SK-N-SH treated with all-trans-retinoic acid at 6 μM for 48 hours (cell line): ENCODE results near the gene VCL.

Experiments used
- ATAC-seq: fragments of 200-7000 bp; cut with Tn5 transposase; 3 replicates; pipeline ENCODE4 v1.9.1; 2020; ENCODE audit warnings: mild to moderate bottlenecking, moderate library complexity
- ARNTL ChIP-seq: fragments of 450-650 bp; formaldehyde crosslinking; IDR thresholded peaks from 2 replicates; pipeline ENCODE4 v1.5.0; 2020; ENCODE audit warnings: low read depth, mild to moderate bottlenecking, moderate library complexity, borderline replicate concordance
- BACH2 ChIP-seq: fragments of 250-450 bp; sonication (Bioruptor Pico); IDR thresholded peaks from 2 replicates; pipeline ENCODE4 v1.9.0; 2021; ENCODE audit warnings: mild to moderate bottlenecking, borderline replicate concordance
- CSDC2 ChIP-seq: fragments of 250-450 bp; sonication (Bioruptor Pico); IDR thresholded peaks from 2 replicates; pipeline ENCODE4 v1.5.0; 2020; ENCODE audit warnings: mild to moderate bottlenecking, moderate library complexity
- CSRNP3 ChIP-seq: fragments of 250-450 bp; sonication (Bioruptor Pico); IDR thresholded peaks from 2 replicates; pipeline ENCODE4 v1.5.1; 2021; ENCODE audit warnings: mild to moderate bottlenecking, moderate library complexity
- ESRRG ChIP-seq: fragments of 250-450 bp; sonication (Bioruptor Pico); IDR thresholded peaks from 2 replicates; pipeline ENCODE4 v1.6.1; 2021; ENCODE audit warnings: mild to moderate bottlenecking
- GLIS3 ChIP-seq: fragments of 250-450 bp; sonication (Bioruptor Pico); IDR thresholded peaks from 2 replicates; pipeline ENCODE4 v1.5.0; 2020; ENCODE audit warnings: mild to moderate bottlenecking, moderate library complexity
- OSR1 ChIP-seq: fragments of 250-450 bp; sonication (Bioruptor Pico); IDR thresholded peaks from 2 replicates; pipeline ENCODE4 v1.8.0; 2022; ENCODE audit warnings: moderate library complexity, mild to moderate bottlenecking, inconsistent platforms
- PPARA ChIP-seq: fragments of 250-450 bp; sonication (Bioruptor Pico); IDR thresholded peaks from 2 replicates; pipeline ENCODE4 v1.5.0; 2020; ENCODE audit warnings: mild to moderate bottlenecking, borderline replicate concordance
- RARB ChIP-seq: fragments of 250-450 bp; sonication (Bioruptor Pico); IDR thresholded peaks from 2 replicates; pipeline ENCODE4 v1.8.0; 2021; ENCODE audit warnings: mild to moderate bottlenecking, moderate library complexity
- SNAI2 ChIP-seq: fragments of 250-450 bp; sonication (Bioruptor Pico); IDR thresholded peaks from 2 replicates; pipeline ENCODE4 v1.5.0; 2020; ENCODE audit warnings: mild to moderate bottlenecking, moderate library complexity
- TCF4 ChIP-seq: fragments of 250-450 bp; sonication (Bioruptor Pico); IDR thresholded peaks from 2 replicates; pipeline ENCODE4 v1.8.0; 2021; ENCODE audit warnings: mild to moderate bottlenecking, moderate library complexity, borderline replicate concordance
- TOX ChIP-seq: fragments of 250-450 bp; sonication (Bioruptor Pico); IDR thresholded peaks from 2 replicates; pipeline ENCODE4 v1.8.0; 2021; ENCODE audit warnings: mild to moderate bottlenecking, moderate library complexity, borderline replicate concordance
- TSHZ2 ChIP-seq: fragments of 250-450 bp; sonication (Bioruptor Pico); IDR thresholded peaks from 2 replicates; pipeline ENCODE4 v1.5.0; 2020; ENCODE audit warnings: mild to moderate bottlenecking, moderate library complexity
- ZC3H10 ChIP-seq: fragments of 250-450 bp; sonication (Bioruptor Pico); IDR thresholded peaks from 2 replicates; pipeline ENCODE4 v1.5.1; 2021; ENCODE audit warnings: mild to moderate bottlenecking, moderate library complexity
- ZFP3 ChIP-seq: fragments of 250-450 bp; sonication (Bioruptor Pico); IDR thresholded peaks from 2 replicates; pipeline ENCODE4 v1.5.0; 2020; ENCODE audit warnings: mild to moderate bottlenecking, moderate library complexity
- ZFP30 ChIP-seq: fragments of 450-650 bp; formaldehyde crosslinking; IDR thresholded peaks from 2 replicates; pipeline ENCODE4 v1.5.0; 2022; ENCODE audit warnings: mild to moderate bottlenecking, moderate library complexity
- ZNF565 ChIP-seq: fragments of 450-650 bp; formaldehyde crosslinking; conservative IDR thresholded peaks from 2 replicates; pipeline ENCODE4 v1.5.0; 2020; ENCODE audit warnings: low read depth, mild to moderate bottlenecking, moderate library complexity
- ZNF70 ChIP-seq: fragments of 450-650 bp; formaldehyde crosslinking; IDR thresholded peaks from 2 replicates; pipeline ENCODE4 v1.5.0; 2020; ENCODE audit warnings: mild to moderate bottlenecking, moderate library complexity
- ZNF8 ChIP-seq: fragments of 450-650 bp; formaldehyde crosslinking; IDR thresholded peaks from 2 replicates; pipeline ENCODE4 v1.5.0; 2020; ENCODE audit warnings: mild to moderate bottlenecking, moderate library complexity
- TF ChIP-seq, protein P1 (sequence below): fragments of 250-450 bp; sonication (Bioruptor Pico); IDR thresholded peaks from 2 replicates; pipeline ENCODE4 v1.8.0; 2021; ENCODE audit warnings: low read depth, mild to moderate bottlenecking, moderate library complexity, borderline replicate concordance

VCL gene

DNA sequence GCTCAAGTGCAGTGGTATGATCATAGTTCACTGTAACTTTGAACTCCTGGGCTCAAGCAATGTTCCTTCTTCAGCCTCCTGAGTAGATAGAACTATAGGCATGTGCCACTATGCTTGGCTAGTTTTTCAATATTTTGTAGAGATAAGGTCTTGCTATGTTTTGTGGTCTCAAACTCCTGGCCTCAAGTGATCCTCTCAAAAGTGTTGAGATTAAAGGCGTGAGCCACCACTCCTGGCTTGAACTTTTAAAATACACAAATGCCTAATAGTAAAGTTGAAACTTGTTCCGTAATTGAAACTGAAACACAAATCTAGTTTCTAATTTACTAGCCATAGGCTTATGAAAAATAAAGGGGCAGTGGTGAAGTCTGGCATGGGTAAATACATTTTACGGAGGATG lies 87.0 kb downstream of the VCL start:
- no peak for ATAC-seq
- TF ChIP-seq RARB (CRISPR knock-in tag) (no peak), ZFP30 (CRISPR knock-in tag) (no peak), BACH2 (no peak), TOX (CRISPR knock-in tag) (no peak), ZFP3 (CRISPR knock-in tag) (no peak), ESRRG (CRISPR knock-in tag) (no peak), PPARA (CRISPR knock-in tag) (no peak), ARNTL (CRISPR knock-in tag) (no peak)

- TF ChIP-seq ZFP3 (CRISPR knock-in tag) (no peak), OSR1 (CRISPR knock-in tag) (no peak), ZNF565 (CRISPR knock-in tag) (no peak), SNAI2 (CRISPR knock-in tag) (no peak), ARNTL (CRISPR knock-in tag) (no peak), GLIS3 (CRISPR knock-in tag) (no peak), BACH2 (no peak), RARB (CRISPR knock-in tag) (no peak), TCF4 (CRISPR knock-in tag) (no peak), ZNF70 (CRISPR knock-in tag) (no peak), ZFP30 (CRISPR knock-in tag) (no peak), TSHZ2 (no peak), CSDC2 (no peak), PPARA (CRISPR knock-in tag) (no peak)
- TF ChIP-seq, protein P1, sequence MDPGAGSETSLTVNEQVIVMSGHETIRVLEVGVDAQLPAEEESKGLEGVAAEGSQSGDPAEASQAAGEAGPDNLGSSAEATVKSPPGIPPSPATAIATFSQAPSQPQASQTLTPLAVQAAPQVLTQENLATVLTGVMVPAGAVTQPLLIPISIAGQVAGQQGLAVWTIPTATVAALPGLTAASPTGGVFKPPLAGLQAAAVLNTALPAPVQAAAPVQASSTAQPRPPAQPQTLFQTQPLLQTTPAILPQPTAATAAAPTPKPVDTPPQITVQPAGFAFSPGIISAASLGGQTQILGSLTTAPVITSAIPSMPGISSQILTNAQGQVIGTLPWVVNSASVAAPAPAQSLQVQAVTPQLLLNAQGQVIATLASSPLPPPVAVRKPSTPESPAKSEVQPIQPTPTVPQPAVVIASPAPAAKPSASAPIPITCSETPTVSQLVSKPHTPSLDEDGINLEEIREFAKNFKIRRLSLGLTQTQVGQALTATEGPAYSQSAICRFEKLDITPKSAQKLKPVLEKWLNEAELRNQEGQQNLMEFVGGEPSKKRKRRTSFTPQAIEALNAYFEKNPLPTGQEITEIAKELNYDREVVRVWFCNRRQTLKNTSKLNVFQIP = no peak
- no peak for ATAC-seq
These were observed 88.4 kb downstream of the VCL start for GRCh38 chr10:74086317-74086716.

DNA sequence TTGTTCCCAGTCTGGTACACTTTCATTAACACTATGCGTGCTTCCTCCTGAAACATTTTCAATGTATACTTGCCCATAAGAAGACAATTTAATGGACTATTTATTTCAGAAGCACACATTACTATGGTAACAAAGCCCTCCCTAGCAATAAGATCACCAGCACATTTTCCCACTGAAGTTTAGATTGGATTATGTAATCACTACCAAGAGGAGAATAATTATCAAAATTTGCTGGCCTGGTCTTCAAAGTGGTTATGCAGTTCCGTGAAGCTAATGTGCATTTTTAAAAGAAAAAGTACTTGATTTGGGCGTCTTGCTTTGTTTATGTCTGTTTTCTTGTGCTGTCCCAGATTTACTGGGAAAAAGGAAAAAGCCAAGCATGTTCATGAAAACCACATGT lies 90.8 kb downstream of the VCL start:
- ATAC-seq = no peak

DNA sequence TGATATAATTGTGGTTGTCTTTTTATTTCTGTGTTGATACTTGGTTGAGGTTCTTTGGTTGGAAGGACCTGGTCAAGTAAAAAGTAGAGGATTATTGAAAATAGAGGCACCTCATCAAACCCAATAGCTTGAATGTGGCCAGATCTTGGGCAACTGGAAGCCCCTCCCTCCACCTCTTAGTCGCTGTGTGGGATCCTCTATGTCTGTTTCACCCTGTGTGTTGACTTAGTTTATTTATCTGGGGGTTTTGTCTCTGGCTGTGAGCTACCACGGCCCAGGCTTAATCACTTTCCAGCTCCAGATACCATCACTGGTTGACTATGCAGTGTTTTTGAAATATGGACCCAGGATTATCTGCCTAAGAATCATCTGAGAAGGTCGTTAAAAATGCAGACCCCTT lies 94.5 kb downstream of the VCL start:
- ATAC-seq = no peak
- no peak for TF ChIP-seq PPARA (CRISPR knock-in tag)
- no peak for TF ChIP-seq RARB (CRISPR knock-in tag)
- no peak for TF ChIP-seq CSRNP3 (CRISPR knock-in tag)
- no peak for TF ChIP-seq TCF4 (CRISPR knock-in tag)
- TF ChIP-seq ZFP30 (CRISPR knock-in tag) = no peak
- no peak for TF ChIP-seq SNAI2 (CRISPR knock-in tag)
- no peak for TF ChIP-seq ZFP3 (CRISPR knock-in tag)
- no peak for TF ChIP-seq ZNF70 (CRISPR knock-in tag)
- TF ChIP-seq ZC3H10 = no peak
- TF ChIP-seq CSDC2 = no peak
- TF ChIP-seq OSR1 (CRISPR knock-in tag) = no peak
- no peak for TF ChIP-seq BACH2

More for the DNA sequence above, 90.8 kb downstream of the VCL start:
- no peak for TF ChIP-seq TOX (CRISPR knock-in tag)
- TF ChIP-seq ZNF8 (CRISPR knock-in tag) = no peak

- no peak for ATAC-seq
- TF ChIP-seq TSHZ2 (no peak), ESRRG (CRISPR knock-in tag) (no peak), BACH2 (no peak), SNAI2 (CRISPR knock-in tag) (no peak), TOX (CRISPR knock-in tag) (no peak), ZNF70 (CRISPR knock-in tag) (no peak), RARB (CRISPR knock-in tag) (no peak), ARNTL (CRISPR knock-in tag) (no peak), TCF4 (CRISPR knock-in tag) (no peak), CSDC2 (no peak), ZNF565 (CRISPR knock-in tag) (no peak), ZFP30 (CRISPR knock-in tag) (no peak)
- TF ChIP-seq, protein P1 = no peak
These were observed 95.7 kb downstream of the VCL start for GRCh38 chr10:74093530-74094164.
